Panc1 (cell line): ENCODE results near the gene CYP27C1.

ENCODE experiments used
- POLR2AphosphoS5 ChIP-seq: IDR thresholded peaks from 2 replicates; pipeline ENCODE4 v1.6.1; 2012; ENCODE audit warnings: mild to moderate bottlenecking, low read depth, low read length, moderate library complexity
- SIN3A ChIP-seq: IDR thresholded peaks from 2 replicates; pipeline ENCODE4 v1.6.1; 2012; ENCODE audit warnings: low read depth, mild to moderate bottlenecking, low read length, moderate library complexity, borderline replicate concordance; ENCODE audit not compliant: insufficient read depth
- TF ChIP-seq, protein P1 (sequence below): fragments of 450-650 bp; IDR thresholded peaks from 2 replicates; pipeline ENCODE4 v1.5.1; 2017; ENCODE audit warnings: mild to moderate bottlenecking
- TF ChIP-seq, protein P2 (sequence below), 2 experiments: IDR thresholded peaks; 2 replicates each; pipeline ENCODE4 v1.6.1; 2011 to 2012; ENCODE audit warnings: low read depth in 2 of 2, control low read depth in 1 of 2, low read length in 1 of 2, mild to moderate bottlenecking in 1 of 2, moderate library complexity in 1 of 2; ENCODE audit not compliant: insufficient read depth in 1 of 2

DNA sequence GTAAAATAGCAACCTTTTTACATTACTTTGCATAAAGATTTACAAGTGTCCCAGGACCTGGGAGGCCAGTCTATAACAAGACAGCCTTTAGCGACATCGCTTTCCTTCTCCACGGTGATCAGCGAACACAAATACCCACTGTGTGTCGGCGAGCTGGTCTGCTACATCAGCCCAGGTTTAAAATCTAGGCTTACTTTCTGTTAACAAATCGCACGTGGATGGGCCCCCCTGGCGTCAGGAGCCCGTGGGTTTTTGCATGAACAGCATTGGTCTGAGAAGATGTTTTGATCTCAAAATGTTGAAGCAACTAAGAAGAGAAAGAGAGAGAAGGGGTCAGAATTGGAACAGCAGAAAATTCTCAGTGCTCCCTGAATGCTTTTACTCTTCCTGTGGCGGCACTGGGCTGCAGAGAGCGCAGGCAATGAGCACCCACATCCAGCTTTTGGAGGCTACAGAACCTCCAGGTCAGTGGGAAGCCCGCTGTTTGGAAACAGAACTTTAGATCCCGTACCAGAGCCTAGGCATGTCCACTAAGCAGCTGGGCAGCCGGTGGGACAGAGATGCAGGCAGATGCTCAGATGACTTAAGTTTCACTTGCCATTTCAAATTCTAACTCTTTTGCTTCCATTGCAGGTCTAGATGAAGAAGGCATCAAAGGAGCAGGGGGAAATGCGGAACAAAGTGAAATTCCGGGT lies 32.9 kb downstream of the CYP27C1 start:
- TF ChIP-seq, protein P1, sequence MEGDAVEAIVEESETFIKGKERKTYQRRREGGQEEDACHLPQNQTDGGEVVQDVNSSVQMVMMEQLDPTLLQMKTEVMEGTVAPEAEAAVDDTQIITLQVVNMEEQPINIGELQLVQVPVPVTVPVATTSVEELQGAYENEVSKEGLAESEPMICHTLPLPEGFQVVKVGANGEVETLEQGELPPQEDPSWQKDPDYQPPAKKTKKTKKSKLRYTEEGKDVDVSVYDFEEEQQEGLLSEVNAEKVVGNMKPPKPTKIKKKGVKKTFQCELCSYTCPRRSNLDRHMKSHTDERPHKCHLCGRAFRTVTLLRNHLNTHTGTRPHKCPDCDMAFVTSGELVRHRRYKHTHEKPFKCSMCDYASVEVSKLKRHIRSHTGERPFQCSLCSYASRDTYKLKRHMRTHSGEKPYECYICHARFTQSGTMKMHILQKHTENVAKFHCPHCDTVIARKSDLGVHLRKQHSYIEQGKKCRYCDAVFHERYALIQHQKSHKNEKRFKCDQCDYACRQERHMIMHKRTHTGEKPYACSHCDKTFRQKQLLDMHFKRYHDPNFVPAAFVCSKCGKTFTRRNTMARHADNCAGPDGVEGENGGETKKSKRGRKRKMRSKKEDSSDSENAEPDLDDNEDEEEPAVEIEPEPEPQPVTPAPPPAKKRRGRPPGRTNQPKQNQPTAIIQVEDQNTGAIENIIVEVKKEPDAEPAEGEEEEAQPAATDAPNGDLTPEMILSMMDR = no peak
- TF ChIP-seq POLR2AphosphoS5 (no peak), SIN3A (no peak)
- TF ChIP-seq, protein P2, sequence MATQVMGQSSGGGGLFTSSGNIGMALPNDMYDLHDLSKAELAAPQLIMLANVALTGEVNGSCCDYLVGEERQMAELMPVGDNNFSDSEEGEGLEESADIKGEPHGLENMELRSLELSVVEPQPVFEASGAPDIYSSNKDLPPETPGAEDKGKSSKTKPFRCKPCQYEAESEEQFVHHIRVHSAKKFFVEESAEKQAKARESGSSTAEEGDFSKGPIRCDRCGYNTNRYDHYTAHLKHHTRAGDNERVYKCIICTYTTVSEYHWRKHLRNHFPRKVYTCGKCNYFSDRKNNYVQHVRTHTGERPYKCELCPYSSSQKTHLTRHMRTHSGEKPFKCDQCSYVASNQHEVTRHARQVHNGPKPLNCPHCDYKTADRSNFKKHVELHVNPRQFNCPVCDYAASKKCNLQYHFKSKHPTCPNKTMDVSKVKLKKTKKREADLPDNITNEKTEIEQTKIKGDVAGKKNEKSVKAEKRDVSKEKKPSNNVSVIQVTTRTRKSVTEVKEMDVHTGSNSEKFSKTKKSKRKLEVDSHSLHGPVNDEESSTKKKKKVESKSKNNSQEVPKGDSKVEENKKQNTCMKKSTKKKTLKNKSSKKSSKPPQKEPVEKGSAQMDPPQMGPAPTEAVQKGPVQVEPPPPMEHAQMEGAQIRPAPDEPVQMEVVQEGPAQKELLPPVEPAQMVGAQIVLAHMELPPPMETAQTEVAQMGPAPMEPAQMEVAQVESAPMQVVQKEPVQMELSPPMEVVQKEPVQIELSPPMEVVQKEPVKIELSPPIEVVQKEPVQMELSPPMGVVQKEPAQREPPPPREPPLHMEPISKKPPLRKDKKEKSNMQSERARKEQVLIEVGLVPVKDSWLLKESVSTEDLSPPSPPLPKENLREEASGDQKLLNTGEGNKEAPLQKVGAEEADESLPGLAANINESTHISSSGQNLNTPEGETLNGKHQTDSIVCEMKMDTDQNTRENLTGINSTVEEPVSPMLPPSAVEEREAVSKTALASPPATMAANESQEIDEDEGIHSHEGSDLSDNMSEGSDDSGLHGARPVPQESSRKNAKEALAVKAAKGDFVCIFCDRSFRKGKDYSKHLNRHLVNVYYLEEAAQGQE (IDR thresholded peaks at IDR 0.05; ENCODE audit: insufficient read depth in 1 of 2, low read depth in 2 of 2, low read length in 1 of 2) = no peak
